Muscle layer of colon (tissue), 2 donors: ENCODE measurements around the gene MRPS27.
"Not testable (repeated sequence)": the region's sequence is repeated elsewhere in the genome, so short reads cannot be mapped to it uniquely, and the experiment has no call there.

Experiments
- H3K27ac ChIP-seq: one replicate; pipeline ENCODE4 v1.7.0; 2013; ENCODE audit warnings: low read depth, mild to moderate bottlenecking, low read length, moderate library complexity
- H3K27me3 ChIP-seq, 2 donors: one replicate each; pipeline ENCODE4 v1.7.0; 2013; ENCODE audit warnings: low read length in 2 of 2, mild to moderate bottlenecking in 2 of 2; ENCODE audit not compliant: insufficient read depth in 2 of 2, control insufficient read depth in 1 of 2
- H3K36me3 ChIP-seq: one replicate; pipeline ENCODE4 v1.7.0; 2013; ENCODE audit warnings: mild to moderate bottlenecking, low read length; ENCODE audit not compliant: insufficient read depth
- H3K4me1 ChIP-seq: one replicate; pipeline ENCODE4 v1.7.0; 2013; ENCODE audit warnings: mild to moderate bottlenecking, low read length; ENCODE audit not compliant: insufficient read depth
- H3K4me3 ChIP-seq, 2 donors: one replicate each; pipeline ENCODE4 v1.7.0; 2013; ENCODE audit warnings: low read length in 2 of 2, low read depth in 1 of 2, mild to moderate bottlenecking in 1 of 2, moderate library complexity in 1 of 2
- H3K9ac ChIP-seq: one replicate; pipeline ENCODE4 v1.7.0; 2013; ENCODE audit warnings: low read length
- H3K9me3 ChIP-seq: one replicate; pipeline ENCODE4 v1.7.0; 2013; ENCODE audit warnings: mild to moderate bottlenecking, low read length
- donor health status: abdominal sarcoma.
- donor health status: Adenocarcinoma of cecum.

Gene MRPS27

GRCh38 chr5:72325566-72326305 is 5.7 kb upstream of the MRPS27 start:
- Histone ChIP-seq H3K36me3 (no peaks in the 10 kb centered on the region), H3K27ac (no peak overlapping the region), H3K4me1 (peaks cover 11% of the 10 kb centered on the region), H3K9me3 (no peaks in the 10 kb centered on the region), H3K27me3 (no peaks in the 10 kb centered on the region), H3K9ac (no peak overlapping the region), H3K4me3 (no peak overlapping the region)

- H3K27me3 ChIP-seq: no peaks in the 10 kb centered on the region
- H3K4me1 ChIP-seq: peaks cover 11% of the 10 kb centered on the region
- H3K27ac ChIP-seq: no peak overlapping the region
- no peaks in the 10 kb centered on the region for H3K36me3 ChIP-seq
- H3K9me3 ChIP-seq: no peaks in the 10 kb centered on the region
- H3K9ac ChIP-seq: no peak overlapping the region
- H3K4me3 ChIP-seq: no peak overlapping the region
Observed at GRCh38 chr5:72324189-72324825, 4.3 kb upstream of the MRPS27 start.

GRCh38 chr5:72319435-72319975 is 535 bp downstream of the MRPS27 start:
- H3K36me3 ChIP-seq, H3K27me3 ChIP-seq, H3K9me3 ChIP-seq: not testable (repeated sequence)
- Histone ChIP-seq H3K27ac (peak overlapping the region; percentile 81), H3K4me3 (peak overlapping the region; percentile 63 to 100), H3K4me1 (peaks cover 18% of the 10 kb centered on the region), H3K9ac (peak overlapping the region; percentile 96)

GRCh38 chr5:72314571-72315172 is 5.4 kb downstream of the MRPS27 start:
- Histone ChIP-seq H3K4me3 (no peak overlapping the region), H3K4me1 (peaks cover 15% of the 10 kb centered on the region), H3K9me3 (no peaks in the 10 kb centered on the region), H3K27ac (no peak overlapping the region), H3K27me3 (no peaks in the 10 kb centered on the region), H3K9ac (no peak overlapping the region), H3K36me3 (peaks cover 29% of the 10 kb centered on the region)

- H3K4me1 ChIP-seq: peaks cover 12% of the 10 kb centered on the region
- no peak overlapping the region for H3K9ac ChIP-seq
- no peak overlapping the region for H3K27ac ChIP-seq
- H3K27me3 ChIP-seq: no peaks in the 10 kb centered on the region
- no peak overlapping the region for H3K4me3 ChIP-seq
- no peaks in the 10 kb centered on the region for H3K9me3 ChIP-seq
- H3K36me3 ChIP-seq: peaks cover 32% of the 10 kb centered on the region
Observed at GRCh38 chr5:72313141-72313540, 6.9 kb downstream of the MRPS27 start.

GRCh38 chr5:72308853-72309191 is 11.2 kb downstream of the MRPS27 start:
- peak overlapping the region; percentile 93 for H3K27ac ChIP-seq
- H3K9ac ChIP-seq: no peak overlapping the region
- peaks cover 5% of the 10 kb centered on the region for H3K4me1 ChIP-seq
- H3K9me3 ChIP-seq: no peaks in the 10 kb centered on the region
- H3K4me3 ChIP-seq: no peak overlapping the region
- peaks cover 32% of the 10 kb centered on the region for H3K36me3 ChIP-seq
- no peaks in the 10 kb centered on the region for H3K27me3 ChIP-seq

- Histone ChIP-seq H3K4me3 (peak overlapping the region; percentile 70 to 78), H3K9ac (peak overlapping the region; percentile 79), H3K4me1 (peaks cover 5% of the 10 kb centered on the region), H3K27ac (peak overlapping the region; percentile 93), H3K36me3 (peaks cover 26% of the 10 kb centered on the region), H3K9me3 (no peaks in the 10 kb centered on the region), H3K27me3 (no peaks in the 10 kb centered on the region)
Observed at GRCh38 chr5:72307968-72308852, 11.8 kb downstream of the MRPS27 start.

GRCh38 chr5:72307573-72307967 is 12.5 kb downstream of the MRPS27 start:
- no peaks in the 10 kb centered on the region for H3K27me3 ChIP-seq
- H3K9ac ChIP-seq: peak overlapping the region; percentile 79
- peaks cover 5% of the 10 kb centered on the region for H3K4me1 ChIP-seq
- no peaks in the 10 kb centered on the region for H3K9me3 ChIP-seq
- peak overlapping the region; percentile 93 for H3K27ac ChIP-seq
- peak overlapping the region; percentile 70 to 78 for H3K4me3 ChIP-seq
- H3K36me3 ChIP-seq: peaks cover 22% of the 10 kb centered on the region

- Histone ChIP-seq H3K27ac (no peak overlapping the region), H3K4me1 (peaks cover 5% of the 10 kb centered on the region), H3K27me3 (no peaks in the 10 kb centered on the region), H3K4me3 (no peak overlapping the region), H3K36me3 (peaks cover 11% of the 10 kb centered on the region), H3K9me3 (no peaks in the 10 kb centered on the region), H3K9ac (no peak overlapping the region)
Observed at GRCh38 chr5:72305194-72306142, 14.6 kb downstream of the MRPS27 start.

- no peaks in the 10 kb centered on the region for H3K4me1 ChIP-seq
- no peak overlapping the region for H3K9ac ChIP-seq
- H3K27ac ChIP-seq: no peak overlapping the region
- no peaks in the 10 kb centered on the region for H3K27me3 ChIP-seq
- no peaks in the 10 kb centered on the region for H3K9me3 ChIP-seq
- H3K4me3 ChIP-seq: no peak overlapping the region
- no peaks in the 10 kb centered on the region for H3K36me3 ChIP-seq
Observed at GRCh38 chr5:72302171-72302570, 17.9 kb downstream of the MRPS27 start.
